Smooth muscle cell (in vitro differentiated cells): Measurements from ENCODE around the gene MRPS18B. TPM values are rescaled to one million over a fixed set of nuclear protein-coding genes. Genes with fewer than 3 reads are reported as not detected.

Experiments used
- DNase-seq: peaks from one replicate; lab custom pipeline; 2025; ENCODE audit not compliant: unreplicated experiment; lab: John Stamatoyannopoulos, UW
- H2AFZ ChIP-seq: fragments of 200-600 bp; sonication (generic); 2 replicates; pipeline ENCODE4 v1.6.0; 2016; ENCODE audit warnings: antibody characterized with exemption, low read depth, mild to moderate bottlenecking
- H3F3A ChIP-seq: fragments of 200-600 bp; sonication (generic); 2 replicates; pipeline ENCODE4 v1.6.0; 2017; ENCODE audit warnings: antibody characterized with exemption, low read depth
- H3K27ac ChIP-seq: fragments of 200-600 bp; sonication (generic); 2 replicates; pipeline ENCODE4 v1.5.1; 2016; ENCODE audit warnings: low read depth, mild to moderate bottlenecking
- H3K27me3 ChIP-seq: fragments of 200-600 bp; sonication (generic); 2 replicates; pipeline ENCODE4 v1.6.1; 2016; ENCODE audit warnings: low read depth, mild to moderate bottlenecking
- H3K36me3 ChIP-seq: fragments of 200-600 bp; sonication (generic); 2 replicates; pipeline ENCODE4 v1.5.1; 2016; ENCODE audit warnings: low read depth
- H3K4me1 ChIP-seq: fragments of 200-600 bp; sonication (generic); 2 replicates; pipeline ENCODE4 v1.5.1; 2016; ENCODE audit warnings: low read depth
- H3K4me2 ChIP-seq: fragments of 200-600 bp; sonication (generic); 2 replicates; pipeline ENCODE4 v1.6.0; 2016; ENCODE audit warnings: mild to moderate bottlenecking
- H3K4me3 ChIP-seq: fragments of 200-600 bp; sonication (generic); 2 replicates; pipeline ENCODE4 v1.5.1; 2016; ENCODE audit warnings: mild to moderate bottlenecking
- H3K79me2 ChIP-seq: fragments of 200-600 bp; sonication (generic); 2 replicates; pipeline ENCODE4 v1.6.0; 2016; ENCODE audit warnings: low read depth, mild to moderate bottlenecking
- H3K9ac ChIP-seq: fragments of 200-600 bp; sonication (generic); 2 replicates; pipeline ENCODE4 v1.6.0; 2016; ENCODE audit warnings: low read depth
- H3K9me3 ChIP-seq: fragments of 200-600 bp; sonication (generic); replicated peaks from 2 replicates; pipeline ENCODE4 v1.5.1; 2016; ENCODE audit warnings: low read depth
- H4K20me1 ChIP-seq: fragments of 200-600 bp; sonication (generic); 2 replicates; pipeline ENCODE4 v1.6.0; 2016; ENCODE audit warnings: low read depth
- WGBS: methylation state at CpG from one replicate; pipeline ENCODE4 v1.1.7; 2016; ENCODE audit warnings: low lambda C conversion rate; 5-methylcytosine and 5-hydroxymethylcytosine counted together
- polyA plus RNA-seq: library from polyadenylated mRNA; unstranded; fragments of >200 nt; fragmentation: Nextera tagmentation; extraction: Ambion mirVana; gene quantifications from 2 replicates; pipeline ENCODE4 v1.2.1, GENCODE V29; 2016
- total RNA-seq: library from RNA; depleted of rRNA; stranded (reverse); fragments of >200 nt; gene quantifications from 2 replicates; pipeline ENCODE4 v1.2.3, GENCODE V29; 2014
- TF ChIP-seq, protein P1 (sequence below): fragments of 200-600 bp; sonication (generic); IDR thresholded peaks from 2 replicates; pipeline ENCODE4 v1.5.1; 2017; ENCODE audit warnings: borderline replicate concordance, mild to moderate bottlenecking, antibody characterized with exemption; ENCODE audit not compliant: insufficient read depth, poor library complexity, severe bottlenecking

The MRPS18B gene
- total and polyA plus RNA-seq, 2 experiments from 2014 or later, result 53.2 to 70.0 TPM

DNA sequence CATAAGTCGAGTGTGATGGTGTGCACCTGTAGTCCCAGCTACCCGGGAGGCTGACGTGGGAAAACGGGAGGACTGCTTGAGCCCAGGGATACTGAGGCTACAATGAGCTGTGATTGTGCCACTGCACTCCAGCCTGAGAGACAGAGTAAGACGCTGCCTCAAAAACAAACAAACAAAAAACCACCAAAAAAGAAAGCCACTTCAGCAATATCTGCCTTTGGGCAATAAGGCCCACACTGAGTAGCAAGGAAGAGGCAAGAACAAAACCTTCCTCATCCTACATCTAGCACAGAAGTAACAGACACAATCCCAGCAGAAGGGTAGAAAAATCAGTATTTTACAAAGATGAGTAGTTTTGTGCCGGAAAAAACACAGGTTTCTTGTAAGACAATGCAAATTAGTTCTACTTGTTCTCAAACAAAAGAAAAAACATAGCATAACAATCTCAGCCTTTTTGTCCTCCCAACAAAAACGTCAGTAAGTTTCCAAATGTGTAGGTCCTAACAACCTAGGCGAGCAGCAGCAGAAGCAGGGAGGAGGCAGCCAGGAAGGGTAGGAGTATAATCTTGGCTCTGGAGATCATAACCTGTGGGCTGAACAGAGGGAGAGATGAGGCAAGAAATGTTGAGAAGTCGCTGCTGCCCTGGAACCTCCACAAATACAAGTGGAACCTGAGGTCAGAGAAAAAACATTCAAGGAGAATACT is 6.3 kb upstream of the MRPS18B start:
- no peak overlapping the region for H2AFZ ChIP-seq
- H3K4me3 ChIP-seq, result no peak overlapping the region
- H3F3A ChIP-seq, result peaks cover 42% of the 10 kb centered on the region
- H4K20me1 ChIP-seq, result peaks cover 85% of the 10 kb centered on the region
- peak overlapping the region; percentile 95 for H3K27ac ChIP-seq
- H3K9me3 ChIP-seq, result no peaks in the 10 kb centered on the region
- no peaks in the 10 kb centered on the region for H3K27me3 ChIP-seq
- H3K36me3 ChIP-seq, result peaks cover 15% of the 10 kb centered on the region
- H3K4me2 ChIP-seq, result no peak overlapping the region
- H3K9ac ChIP-seq, result no peak overlapping the region
- H3K4me1 ChIP-seq, result peaks cover 13% of the 10 kb centered on the region
- TF ChIP-seq, protein P1, sequence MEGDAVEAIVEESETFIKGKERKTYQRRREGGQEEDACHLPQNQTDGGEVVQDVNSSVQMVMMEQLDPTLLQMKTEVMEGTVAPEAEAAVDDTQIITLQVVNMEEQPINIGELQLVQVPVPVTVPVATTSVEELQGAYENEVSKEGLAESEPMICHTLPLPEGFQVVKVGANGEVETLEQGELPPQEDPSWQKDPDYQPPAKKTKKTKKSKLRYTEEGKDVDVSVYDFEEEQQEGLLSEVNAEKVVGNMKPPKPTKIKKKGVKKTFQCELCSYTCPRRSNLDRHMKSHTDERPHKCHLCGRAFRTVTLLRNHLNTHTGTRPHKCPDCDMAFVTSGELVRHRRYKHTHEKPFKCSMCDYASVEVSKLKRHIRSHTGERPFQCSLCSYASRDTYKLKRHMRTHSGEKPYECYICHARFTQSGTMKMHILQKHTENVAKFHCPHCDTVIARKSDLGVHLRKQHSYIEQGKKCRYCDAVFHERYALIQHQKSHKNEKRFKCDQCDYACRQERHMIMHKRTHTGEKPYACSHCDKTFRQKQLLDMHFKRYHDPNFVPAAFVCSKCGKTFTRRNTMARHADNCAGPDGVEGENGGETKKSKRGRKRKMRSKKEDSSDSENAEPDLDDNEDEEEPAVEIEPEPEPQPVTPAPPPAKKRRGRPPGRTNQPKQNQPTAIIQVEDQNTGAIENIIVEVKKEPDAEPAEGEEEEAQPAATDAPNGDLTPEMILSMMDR, result no peak
- 83% methylated on average over 9 of the region's 9 CpGs for WGBS
- H3K79me2 ChIP-seq, result peaks cover 21% of the 10 kb centered on the region
- DNase-seq, result no peak

DNA sequence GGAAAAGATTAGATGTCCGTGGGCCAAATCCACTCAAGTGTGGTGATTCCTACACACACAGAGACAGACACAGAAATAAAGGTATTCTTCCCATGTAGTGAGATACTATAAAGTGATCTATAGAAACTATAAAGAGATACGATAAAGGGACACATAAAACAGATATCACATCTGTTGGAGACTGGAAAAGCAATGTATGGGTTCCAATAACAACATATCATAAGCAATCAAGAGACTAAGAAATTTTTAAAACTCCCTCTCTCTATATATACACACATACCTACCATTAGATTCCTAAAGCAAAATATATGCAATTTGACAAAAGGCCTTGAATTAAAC is 5.8 kb upstream of the MRPS18B start:
- DNase-seq, result no peak
- H3K27ac ChIP-seq, result peak overlapping the region; percentile 95
- H3K9me3 ChIP-seq, result no peaks in the 10 kb centered on the region
- no peak overlapping the region for H2AFZ ChIP-seq
- no peaks in the 10 kb centered on the region for H3K27me3 ChIP-seq
- peaks cover 80% of the 10 kb centered on the region for H4K20me1 ChIP-seq
- peaks cover 21% of the 10 kb centered on the region for H3K79me2 ChIP-seq
- peaks cover 42% of the 10 kb centered on the region for H3F3A ChIP-seq
- H3K4me2 ChIP-seq, result peak overlapping the region; percentile 32
- no peak overlapping the region for H3K9ac ChIP-seq
- no peak overlapping the region for H3K4me3 ChIP-seq
- TF ChIP-seq, protein P1, result no peak
- 83% methylated on average over 2 of the region's 2 CpGs for WGBS
- H3K4me1 ChIP-seq, result peaks cover 13% of the 10 kb centered on the region
- peaks cover 11% of the 10 kb centered on the region for H3K36me3 ChIP-seq

DNA sequence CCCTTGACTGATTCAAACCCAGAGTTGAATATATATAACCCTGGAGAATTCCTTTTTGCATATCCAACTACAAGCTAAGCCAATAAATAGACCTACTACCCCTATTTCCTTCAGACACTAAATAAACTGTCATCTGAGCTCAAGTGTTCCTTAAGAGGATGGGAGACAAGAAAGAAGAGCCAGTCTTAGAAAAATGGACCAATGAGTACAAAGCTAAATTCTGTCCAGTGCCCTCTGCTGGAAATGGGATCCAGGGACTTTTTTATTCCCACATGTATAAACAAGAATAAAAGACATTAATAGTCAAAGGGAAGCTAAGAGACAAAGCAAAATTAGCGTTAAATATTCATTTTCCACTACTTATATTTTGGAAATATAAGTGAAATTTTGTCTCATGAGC is 5.4 kb upstream of the MRPS18B start:
- Histone ChIP-seq H3K9me3 (no peaks in the 10 kb centered on the region), H3K4me2 (peak overlapping the region; percentile 32), H2AFZ (no peak overlapping the region), H4K20me1 (peaks cover 76% of the 10 kb centered on the region), H3K36me3 (peaks cover 7% of the 10 kb centered on the region), H3K9ac (no peak overlapping the region), H3K79me2 (peaks cover 19% of the 10 kb centered on the region), H3F3A (peaks cover 39% of the 10 kb centered on the region), H3K27me3 (no peaks in the 10 kb centered on the region), H3K4me3 (no peak overlapping the region), H3K4me1 (peaks cover 13% of the 10 kb centered on the region), H3K27ac (peak overlapping the region; percentile 95)
- 96% methylated on average over 1 of the region's 1 CpG for WGBS
- TF ChIP-seq, protein P1, result peak; percentile 11
- no peak for DNase-seq
